Raji (cell line): ENCODE results near the gene RMRP.
A peak's percentile ranks its signal among the peaks of the same experiment; 100 is the strongest.

Source experiments
- POLR2A ChIP-seq: IDR thresholded peaks from 2 replicates; pipeline ENCODE4 v1.6.1; 2011; ENCODE audit warnings: low read depth, low read length, control low read depth; ENCODE audit not compliant: insufficient read depth

The RMRP gene

GRCh38 chr9:35636135-35636876 is 21.5 kb downstream of the RMRP start:
- no peak for TF ChIP-seq POLR2A

GRCh38 chr9:35635730-35636129 is 22.1 kb downstream of the RMRP start:
- TF ChIP-seq POLR2A: no peak

- no peak for TF ChIP-seq POLR2A
These were observed 28.2 kb downstream of the RMRP start for GRCh38 chr9:35629597-35629996.

GRCh38 chr9:35628389-35628991 is 29.3 kb downstream of the RMRP start:
- TF ChIP-seq POLR2A: no peak

- no peak for TF ChIP-seq POLR2A
These were observed 30.2 kb downstream of the RMRP start for GRCh38 chr9:35627575-35627974.

GRCh38 chr9:35619800-35620158 is 38.0 kb downstream of the RMRP start:
- no peak for TF ChIP-seq POLR2A

GRCh38 chr9:35618854-35619799 is 38.7 kb downstream of the RMRP start:
- no peak; the same call in none of the 2 replicates for TF ChIP-seq POLR2A

- peak; percentile 64 for TF ChIP-seq POLR2A
These were observed 39.5 kb downstream of the RMRP start, which contains the start of gene CD72 for GRCh38 chr9:35618325-35618727. Gene CD72 (minus strand): TSS chr9:35618413. CDS start chr9:35618303, 110 bp downstream.

- TF ChIP-seq POLR2A: no peak
These were observed 40.3 kb downstream of the RMRP start for GRCh38 chr9:35617548-35617947.

- no peak for TF ChIP-seq POLR2A
These were observed 40.9 kb downstream of the RMRP start for GRCh38 chr9:35616681-35617459.

GRCh38 chr9:35615981-35616680 is 41.7 kb downstream of the RMRP start:
- TF ChIP-seq POLR2A: no peak

- no peak for TF ChIP-seq POLR2A
These were observed 45.0 kb downstream of the RMRP start for GRCh38 chr9:35612843-35613242.

GRCh38 chr9:35611230-35611797 is 46.5 kb downstream of the RMRP start:
- no peak for TF ChIP-seq POLR2A

GRCh38 chr9:35609820-35610163 is 48.0 kb downstream of the RMRP start:
- TF ChIP-seq POLR2A: no peak

- no peak for TF ChIP-seq POLR2A
These were observed 48.6 kb downstream of the RMRP start for GRCh38 chr9:35609001-35609819.
